Stimulated activated CD4-positive, alpha-beta T cell treated with anti-CD3 and anti-CD28 coated beads, Interleukin-15, amount 100 ng/mL, for 24 hours (primary cell): ENCODE measurements around the gene EEF1E1.
"Not testable (repeated sequence)": the region's sequence is repeated elsewhere in the genome, so short reads cannot be mapped to it uniquely, and the experiment has no call there.

Experiments
- DNase-seq: peaks from one replicate; pipeline ENCODE4 v3.0.0-alpha.2; 2020

Gene EEF1E1

DNA sequence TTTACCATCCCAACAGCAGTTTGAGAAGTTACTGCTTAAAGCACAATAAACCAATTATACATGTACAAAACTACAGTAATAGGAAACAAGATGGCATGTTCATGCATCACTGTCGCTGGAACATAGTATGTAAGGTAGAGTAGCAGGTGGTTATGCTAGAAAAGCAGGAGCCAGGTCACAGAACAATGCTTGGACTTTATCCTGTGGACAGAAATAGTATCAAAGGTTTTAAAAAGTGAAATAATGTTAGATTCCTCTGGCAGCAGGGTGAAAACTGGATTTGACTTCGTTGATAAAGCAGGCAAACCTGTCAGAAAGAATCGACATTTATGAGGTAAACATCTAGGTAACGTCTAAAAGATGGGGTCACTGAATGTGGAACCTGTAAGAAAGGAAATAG lies 40.6 kb downstream of the EEF1E1 start:
- no peak for DNase-seq

DNA sequence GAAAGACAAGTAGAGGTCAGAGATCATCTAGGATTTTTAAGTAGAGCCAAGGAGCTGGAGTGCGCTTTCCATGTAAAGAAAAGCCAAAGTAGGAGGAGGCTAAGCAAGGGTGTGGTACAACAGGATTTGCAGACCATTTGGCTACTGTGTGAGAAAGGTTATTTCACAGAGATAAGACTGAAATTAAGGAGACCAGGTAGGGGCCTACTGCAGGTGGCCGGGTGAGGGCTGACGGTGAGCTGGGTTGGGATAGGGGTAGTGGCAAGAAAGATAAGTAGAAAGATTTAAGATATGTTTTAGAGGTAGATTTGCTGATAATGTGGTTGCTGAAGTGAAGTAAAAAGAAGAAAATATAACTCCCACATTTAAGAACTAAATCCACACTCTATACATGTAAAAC lies 42.0 kb downstream of the EEF1E1 start:
- no peak for DNase-seq

DNA sequence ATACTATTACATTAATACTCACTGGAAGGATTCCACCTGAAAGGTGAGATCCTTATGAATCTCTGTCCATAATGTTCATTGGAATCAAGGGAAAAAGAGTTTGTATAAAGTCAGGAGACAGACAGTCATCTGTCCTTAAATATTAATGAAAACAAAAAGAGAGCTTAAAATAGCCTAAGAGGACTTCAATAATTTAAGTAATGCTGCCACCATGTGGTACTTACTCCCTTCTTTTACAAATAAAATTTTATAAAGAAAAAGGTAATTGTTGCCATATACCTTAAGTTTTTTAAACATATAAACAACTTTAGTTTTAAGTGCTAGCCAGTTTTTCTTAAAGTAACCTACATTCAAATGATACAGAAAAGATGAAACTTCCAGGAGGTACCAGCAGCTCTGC lies 43.2 kb downstream of the EEF1E1 start:
- DNase-seq, result no peak

- DNase-seq, result no peak
Measured at GRCh38 chr6:8057793-8058192, 44.6 kb downstream of the EEF1E1 start.

- no peak for DNase-seq
Measured at GRCh38 chr6:8057263-8057662, 45.1 kb downstream of the EEF1E1 start.

DNA sequence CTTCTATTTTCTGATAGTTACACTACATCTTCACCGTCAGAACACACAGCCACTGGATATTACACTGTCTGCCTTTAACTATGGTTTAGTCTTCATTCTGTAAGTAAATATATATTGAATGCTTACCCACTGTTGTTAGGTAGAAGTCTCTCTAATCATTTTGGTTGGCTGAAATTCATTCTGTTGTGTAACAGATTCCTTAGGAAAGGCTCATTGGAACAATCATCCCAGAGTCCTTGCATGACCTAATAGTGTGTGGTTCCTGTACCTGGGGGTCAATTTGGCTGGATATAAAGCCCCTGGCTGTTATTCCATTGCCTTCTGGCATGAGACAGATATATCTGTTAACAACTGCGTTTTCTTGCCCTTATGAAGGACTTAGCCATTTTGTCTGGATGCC lies 48.1 kb downstream of the EEF1E1 start:
- no peak for DNase-seq

DNA sequence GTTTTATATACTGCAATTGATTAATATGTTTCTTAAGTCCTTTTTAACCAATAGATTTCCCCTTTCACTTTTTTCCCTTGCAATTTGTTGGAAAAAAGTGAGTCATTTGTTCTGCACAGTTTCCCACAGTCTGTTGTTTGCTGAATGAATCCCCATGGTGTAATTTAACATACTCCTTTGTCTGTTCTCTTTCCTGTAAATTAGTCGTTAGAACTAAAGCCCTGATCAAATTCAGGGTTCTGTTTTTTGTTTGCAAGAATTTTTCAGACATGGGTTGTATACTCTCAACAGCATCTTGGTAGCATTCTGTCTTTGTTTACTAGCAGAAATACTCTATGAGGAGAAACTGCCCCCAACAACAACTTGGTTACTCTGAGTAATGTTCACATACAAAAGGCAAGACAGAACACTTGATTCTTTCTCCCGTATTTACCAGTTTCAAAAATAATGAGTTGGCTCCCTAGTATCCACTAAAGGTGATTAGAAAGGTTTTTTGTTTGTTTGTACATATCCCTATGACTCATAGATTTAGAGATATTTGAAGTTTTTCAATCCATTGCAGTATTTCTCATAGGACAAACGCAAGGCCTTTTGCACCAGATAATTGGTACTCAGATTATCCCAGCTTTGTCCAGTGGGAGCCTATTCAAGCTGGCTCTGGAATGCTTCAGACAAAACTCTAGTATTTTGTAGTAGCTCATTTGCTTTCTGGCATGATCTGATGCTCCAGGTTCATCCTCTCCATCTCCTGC lies 54.6 kb downstream of the EEF1E1 start:
- no peak for DNase-seq

DNA sequence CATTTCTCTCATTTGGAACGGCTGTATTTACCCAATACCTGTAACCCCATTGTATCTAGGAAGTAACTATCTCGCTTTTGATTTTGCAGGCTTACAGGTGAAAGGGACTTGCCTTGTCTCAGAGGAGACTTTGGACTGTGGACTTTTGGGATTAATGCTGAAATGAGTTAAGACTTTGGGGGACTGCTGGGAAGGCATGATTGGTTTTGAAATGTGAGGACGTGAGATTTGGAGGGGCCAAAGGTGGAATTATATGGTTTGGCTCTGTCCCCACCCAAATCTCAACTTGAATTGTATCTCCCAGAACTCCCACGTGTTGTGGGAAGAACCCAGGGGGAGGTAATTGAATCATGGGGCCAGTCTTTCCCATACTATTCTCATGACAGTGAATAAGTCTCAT lies 56.6 kb downstream of the EEF1E1 start:
- DNase-seq, result not testable (repeated sequence)

GRCh38 chr6:8043221-8043620 lies 59.1 kb downstream of the EEF1E1 start:
- DNase-seq, result no peak

- DNase-seq, result no peak
Measured at GRCh38 chr6:8041913-8042583, 60.3 kb downstream of the EEF1E1 start.

GRCh38 chr6:8034107-8034506 lies 68.2 kb downstream of the EEF1E1 start:
- not testable (repeated sequence) for DNase-seq

GRCh38 chr6:8030920-8031319 lies 71.4 kb downstream of the EEF1E1 start:
- DNase-seq, result no peak
